Measurements from ENCODE around the gene SLA2. TPM values are rescaled to one million over a fixed set of nuclear protein-coding genes. Genes with fewer than 3 reads are reported as not detected.

SLA2 gene
- total RNA-seq, 1 experiment from 2014 or later = not detected

GRCh38 chr20:36634342-36634741, 11.7 kb downstream of the SLA2 start:
- no peaks in the 10 kb centered on the region for H3K27me3 ChIP-seq (replicated peaks; ENCODE audit: insufficient read depth, low read depth, low read length, poor library complexity)
- H3K4me1 ChIP-seq (ENCODE audit: insufficient read depth, low read length, poor library complexity, severe bottlenecking) = no peaks in the 10 kb centered on the region
- CTCF ChIA-PET = no interaction called here
- no TSS peak for BruUV-seq (replicated peaks)
- no peaks in the 10 kb centered on the region for H3K36me3 ChIP-seq (ENCODE audit: insufficient read depth, low read length, poor library complexity, severe bottlenecking)
- POLR2A ChIA-PET (ENCODE audit: low non-redundant PET) = no interaction called here
- H3K27ac ChIP-seq (ENCODE audit: low read depth, low read length, poor library complexity, severe bottlenecking) = no peak overlapping the region
- intact Hi-C loops (cut with micrococcal nuclease; ENCODE audit: unreplicated experiment) = no loop called here
- no peak for DNase-seq (ENCODE audit: low spot score)
- H3K4me3 ChIP-seq (ENCODE audit: low read depth, low read length, poor library complexity, severe bottlenecking) = no peak overlapping the region
- no peaks in the 10 kb centered on the region for H3K9me3 ChIP-seq (ENCODE audit: low read depth, low read length, poor library complexity, severe bottlenecking)
- TF ChIP-seq EZH2 (IDR thresholded peaks at IDR 0.05; ENCODE audit: borderline replicate concordance, low read depth, low read length, poor library complexity, severe bottlenecking) (no peak), CTCF (conservative IDR thresholded peaks at IDR 0.05; ENCODE audit: low read depth, low read length) (no peak)

GRCh38 chr20:36633285-36633772, 12.7 kb downstream of the SLA2 start:
- Histone ChIP-seq H3K36me3 (ENCODE audit: insufficient read depth, low read length, poor library complexity, severe bottlenecking) (no peaks in the 10 kb centered on the region), H3K4me3 (ENCODE audit: low read depth, low read length, poor library complexity, severe bottlenecking) (no peak overlapping the region), H3K4me1 (ENCODE audit: insufficient read depth, low read length, poor library complexity, severe bottlenecking) (no peaks in the 10 kb centered on the region), H3K9me3 (ENCODE audit: low read depth, low read length, poor library complexity, severe bottlenecking) (no peaks in the 10 kb centered on the region), H3K27ac (ENCODE audit: low read depth, low read length, poor library complexity, severe bottlenecking) (no peak overlapping the region), H3K27me3 (replicated peaks; ENCODE audit: insufficient read depth, low read depth, low read length, poor library complexity) (no peaks in the 10 kb centered on the region)
- CTCF ChIA-PET = no interaction called here
- no TSS peak for BruUV-seq (replicated peaks)
- POLR2A ChIA-PET (ENCODE audit: low non-redundant PET) = no interaction called here
- DNase-seq (ENCODE audit: low spot score) = no peak
- intact Hi-C loops (cut with micrococcal nuclease; ENCODE audit: unreplicated experiment) = no loop called here
- TF ChIP-seq CTCF (conservative IDR thresholded peaks at IDR 0.05; ENCODE audit: low read depth, low read length) = no peak
- TF ChIP-seq EZH2 (IDR thresholded peaks at IDR 0.05; ENCODE audit: borderline replicate concordance, low read depth, low read length, poor library complexity, severe bottlenecking) = no peak

GRCh38 chr20:36632487-36633284, 13.3 kb downstream of the SLA2 start:
- CTCF ChIA-PET = no interaction called here
- Histone ChIP-seq H3K27me3 (replicated peaks; ENCODE audit: insufficient read depth, low read depth, low read length, poor library complexity) (no peaks in the 10 kb centered on the region), H3K4me3 (ENCODE audit: low read depth, low read length, poor library complexity, severe bottlenecking) (no peak overlapping the region), H3K9me3 (ENCODE audit: low read depth, low read length, poor library complexity, severe bottlenecking) (no peaks in the 10 kb centered on the region), H3K4me1 (ENCODE audit: insufficient read depth, low read length, poor library complexity, severe bottlenecking) (no peaks in the 10 kb centered on the region), H3K27ac (ENCODE audit: low read depth, low read length, poor library complexity, severe bottlenecking) (no peak overlapping the region), H3K36me3 (ENCODE audit: insufficient read depth, low read length, poor library complexity, severe bottlenecking) (no peaks in the 10 kb centered on the region)
- DNase-seq (ENCODE audit: low spot score) = no peak
- POLR2A ChIA-PET (ENCODE audit: low non-redundant PET) = no interaction called here
- BruUV-seq (replicated peaks) = no TSS peak
- TF ChIP-seq CTCF (conservative IDR thresholded peaks at IDR 0.05; ENCODE audit: low read depth, low read length) (no peak), EZH2 (IDR thresholded peaks at IDR 0.05; ENCODE audit: borderline replicate concordance, low read depth, low read length, poor library complexity, severe bottlenecking) (no peak)
- intact Hi-C loops (cut with micrococcal nuclease; ENCODE audit: unreplicated experiment) = no loop called here

Data from A673 (cell line).